Stimulated activated CD4-positive, alpha-beta T cell treated with anti-CD3 and anti-CD28 coated beads, Interleukin-4, amount 100 ng/mL, for 4 hours (primary cell): ENCODE measurements around the gene NPDC1.

Experiments used
- DNase-seq, 2 experiments: peaks; one replicate each; pipeline ENCODE4 v3.0.0-alpha.2; 2020

Gene NPDC1

GRCh38 chr9:136990242-136990911 is 55.6 kb downstream of the NPDC1 start:
- no peak for DNase-seq
